Stimulated activated naive CD8-positive, alpha-beta T cell treated with anti-CD3 and anti-CD28 coated beads, Interleukin-15, amount 100 ng/mL, for 72 hours (primary cell): ENCODE results near the gene KRTAP1-1.
"Not testable (repeated sequence)": the region's sequence is repeated elsewhere in the genome, so short reads cannot be mapped to it uniquely, and the experiment has no call there.

ENCODE experiments used
- ATAC-seq: fragments of 150-1000 bp; cut with Tn5 transposase; 2 replicates; pipeline ENCODE4 v1.10.0; 2021; ENCODE audit warnings: mild to moderate bottlenecking, moderate library complexity
- DNase-seq, 2 donors: peaks; one replicate each; pipeline ENCODE4 v3.0.0; 2021 to 2022
- H3K27ac Mint-ChIP-seq, 2 donors: one replicate each; pipeline ENCODE4 v1.8.0; 2022; ENCODE audit warnings: mild to moderate bottlenecking in 2 of 2, mixed read lengths in 2 of 2, moderate library complexity in 2 of 2
- H3K27me3 Mint-ChIP-seq: one replicate; pipeline ENCODE4 v1.8.0; 2022; ENCODE audit warnings: mixed read lengths
- H3K4me1 Mint-ChIP-seq: one replicate; pipeline ENCODE4 v1.8.0; 2022; ENCODE audit warnings: mild to moderate bottlenecking, mixed read lengths
- H3K4me3 Mint-ChIP-seq, 2 donors: one replicate each; pipeline ENCODE4 v1.8.0; 2022; ENCODE audit warnings: mild to moderate bottlenecking in 2 of 2, mixed read lengths in 2 of 2, moderate library complexity in 1 of 2
- H3K9me3 Mint-ChIP-seq, 2 donors: one replicate each; pipeline ENCODE4 v1.8.0; 2022; ENCODE audit warnings: mixed read lengths in 2 of 2

KRTAP1-1 gene

GRCh38 chr17:41004397-41004796 lies 36.9 kb downstream of the KRTAP1-1 start:
- Mint-ChIP-seq H3K27ac (peak overlapping the region in 1 of 2 donors; percentile 51), H3K9me3 (no peaks in the 10 kb centered on the region), H3K27me3 (peaks cover 4% of the 10 kb centered on the region), H3K4me3 (no peak overlapping the region), H3K4me1 (no peaks in the 10 kb centered on the region)
- DNase-seq (no peak), ATAC-seq (no peak)

GRCh38 chr17:41003926-41004325 lies 37.3 kb downstream of the KRTAP1-1 start:
- Mint-ChIP-seq H3K4me3 (no peak overlapping the region), H3K4me1 (no peaks in the 10 kb centered on the region), H3K9me3 (no peaks in the 10 kb centered on the region), H3K27me3 (peaks cover 8% of the 10 kb centered on the region), H3K27ac (no peak overlapping the region)
- DNase-seq (no peak), ATAC-seq (no peak)

- Mint-ChIP-seq H3K4me3 (no peak overlapping the region), H3K9me3 (no peaks in the 10 kb centered on the region), H3K4me1 (no peaks in the 10 kb centered on the region), H3K27ac (no peak overlapping the region), H3K27me3 (peaks cover 16% of the 10 kb centered on the region)
- no peak for DNase-seq
- ATAC-seq: no peak
These were observed 38.4 kb downstream of the KRTAP1-1 start for GRCh38 chr17:41002814-41003213.

- Mint-ChIP-seq H3K4me1 (no peaks in the 10 kb centered on the region), H3K27me3 (peaks cover 24% of the 10 kb centered on the region), H3K9me3 (no peaks in the 10 kb centered on the region), H3K27ac (no peak overlapping the region), H3K4me3 (no peak overlapping the region)
- DNase-seq: no peak
- ATAC-seq: no peak
These were observed 39.5 kb downstream of the KRTAP1-1 start for GRCh38 chr17:41001795-41002194.

GRCh38 chr17:40999563-40999962 lies 41.7 kb downstream of the KRTAP1-1 start, which contains the start of gene KRTAP3-2:
KRTAP3-2 (minus strand) TSS chr17:40999906; CDS start chr17:40999853, 53 bp downstream.
- not testable (repeated sequence) for H3K4me1 Mint-ChIP-seq, DNase-seq, H3K9me3 Mint-ChIP-seq, H3K4me3 Mint-ChIP-seq, ATAC-seq, H3K27ac Mint-ChIP-seq
- H3K27me3 Mint-ChIP-seq: peaks cover 31% of the 10 kb centered on the region

- peaks cover 44% of the 10 kb centered on the region for H3K27me3 Mint-ChIP-seq
- no peaks in the 10 kb centered on the region for H3K9me3 Mint-ChIP-seq
- H3K4me1 Mint-ChIP-seq: no peaks in the 10 kb centered on the region
- no peak for DNase-seq
- H3K27ac Mint-ChIP-seq: no peak overlapping the region
- ATAC-seq: no peak
- H3K4me3 Mint-ChIP-seq: no peak overlapping the region
These were observed 43.9 kb downstream of the KRTAP1-1 start for GRCh38 chr17:40997361-40997760.

- peaks cover 47% of the 10 kb centered on the region for H3K27me3 Mint-ChIP-seq
- DNase-seq (no peak), ATAC-seq (no peak)
- H3K4me1 Mint-ChIP-seq: no peaks in the 10 kb centered on the region
- H3K4me3 Mint-ChIP-seq: no peak overlapping the region
- H3K9me3 Mint-ChIP-seq: no peaks in the 10 kb centered on the region
- no peak overlapping the region for H3K27ac Mint-ChIP-seq
These were observed 44.4 kb downstream of the KRTAP1-1 start for GRCh38 chr17:40996829-40997228.

- no peak overlapping the region for H3K4me3 Mint-ChIP-seq
- ATAC-seq (no peak), DNase-seq (no peak)
- H3K9me3 Mint-ChIP-seq: no peaks in the 10 kb centered on the region
- H3K27me3 Mint-ChIP-seq: peaks cover 47% of the 10 kb centered on the region
- H3K4me1 Mint-ChIP-seq: no peaks in the 10 kb centered on the region
- no peak overlapping the region for H3K27ac Mint-ChIP-seq
These were observed 46.1 kb downstream of the KRTAP1-1 start for GRCh38 chr17:40995116-40995515.

GRCh38 chr17:40993839-40994238 lies 47.4 kb downstream of the KRTAP1-1 start, which contains the start of gene KRTAP3-3:
KRTAP3-3 (minus strand) TSS chr17:40994164; CDS start chr17:40994097, 67 bp downstream.
- H3K27ac Mint-ChIP-seq: no peak within 1 kb of the TSS
- DNase-seq (no peak), ATAC-seq (no peak)
- H3K4me1 Mint-ChIP-seq: no peaks in the 10 kb centered on the region
- no peaks in the 10 kb centered on the region for H3K9me3 Mint-ChIP-seq
- no peak within 1 kb of the TSS for H3K4me3 Mint-ChIP-seq
- H3K27me3 Mint-ChIP-seq: peaks cover 38% of the 10 kb centered on the region

- Mint-ChIP-seq H3K4me3 (no peak overlapping the region), H3K27ac (no peak overlapping the region), H3K27me3 (peaks cover 33% of the 10 kb centered on the region), H3K9me3 (no peaks in the 10 kb centered on the region), H3K4me1 (no peaks in the 10 kb centered on the region)
- DNase-seq (no peak), ATAC-seq (no peak)
These were observed 48.2 kb downstream of the KRTAP1-1 start for GRCh38 chr17:40993084-40993483.

GRCh38 chr17:40992666-40993065 lies 48.6 kb downstream of the KRTAP1-1 start:
- Mint-ChIP-seq H3K27ac (no peak overlapping the region), H3K27me3 (peaks cover 30% of the 10 kb centered on the region), H3K9me3 (no peaks in the 10 kb centered on the region), H3K4me1 (no peaks in the 10 kb centered on the region), H3K4me3 (no peak overlapping the region)
- DNase-seq: no peak
- ATAC-seq: no peak
